HepG2 (cell line): Measurements from ENCODE around the gene AHSA1. TPM values are rescaled to one million over a fixed set of nuclear protein-coding genes. Genes with fewer than 3 reads are reported as not detected.

ENCODE experiments used
- ATAC-seq: fragments of 200-7000 bp; cut with Tn5 transposase; 3 replicates; pipeline ENCODE4 v1.9.1; 2020; ENCODE audit warnings: mild to moderate bottlenecking, moderate library complexity
- BruUV-seq: library from RNA; stranded (reverse); fragments of 400-500 nt; replicated peaks from 2 replicates; lab custom pipeline; 2021; lab: Mats Ljungman, UMichigan
- CTCF ChIA-PET: fragments of 300-600 bp; formaldehyde crosslinking; extraction: SDS; loops from one replicate; lab custom pipeline; 2021; ENCODE audit warnings: low total read pairs, inconsistent platforms, low intra/inter-chr PET ratio; lab: Yijun Ruan, JAX
- POLR2A ChIA-PET: fragments of 350-600 bp; sonication (Branson Sonifier 250); formaldehyde crosslinking; loops from one replicate; lab custom pipeline; 2020; ENCODE audit warnings: antibody characterized with exemption, inconsistent platforms; lab: Yijun Ruan, JAX
- DNase-seq: peaks from one replicate; pipeline ENCODE4 v3.0.0-alpha.2; 2015; ENCODE audit warnings: low spot score
- FAIRE-seq: peaks from 3 replicates; lab custom pipeline; 2011; peaks lifted over from hg19 to GRCh38; lab: Jason Lieb, UNC
- H2AFZ ChIP-seq: one replicate; pipeline ENCODE4 v1.6.1; 2011; ENCODE audit warnings: low read length, inconsistent platforms
- H3K27ac ChIP-seq: fragments of 300-600 bp; 3 replicates; pipeline ENCODE4 v1.8.0; 2011; ENCODE audit warnings: mixed run types, mild to moderate bottlenecking, mixed read lengths, low read length, inconsistent platforms; ENCODE audit not compliant: insufficient read depth; ENCODE audit errors: extremely low read length
- H3K27me3 ChIP-seq, 2 experiments: fragments of 200-600 bp in 1 of 2; 2 replicates in 1 of 2; 3 replicates in 1 of 2; pipeline versions ENCODE4 v1.6.0 to v1.8.0; 2011; ENCODE audit warnings: low read length in 2 of 2, mild to moderate bottlenecking in 2 of 2, moderate library complexity in 2 of 2, inconsistent platforms in 1 of 2; ENCODE audit not compliant: insufficient read depth in 2 of 2, control insufficient read depth in 1 of 2
- H3K36me3 ChIP-seq, 2 experiments: fragments of 200-600 bp in 1 of 2; replicated peaks in 1 of 2; 2 replicates in 1 of 2; 3 replicates in 1 of 2; pipeline versions ENCODE4 v1.5.1 to v1.8.0; 2011; ENCODE audit warnings: low read length in 2 of 2, inconsistent platforms in 1 of 2; ENCODE audit not compliant: insufficient read depth in 2 of 2, control insufficient read depth in 1 of 2
- H3K4me1 ChIP-seq: 2 replicates; pipeline ENCODE4 v1.5.1; 2012; ENCODE audit warnings: low read length, inconsistent platforms; ENCODE audit not compliant: insufficient read depth
- H3K4me2 ChIP-seq: 2 replicates; pipeline ENCODE4 v1.6.0; 2011; ENCODE audit warnings: low read depth, low read length, inconsistent platforms
- H3K4me3 ChIP-seq, 3 experiments: fragments of 200-600 bp in 1 of 3; sonication (generic), shearing (Covaris generic) in 1 of 3; replicated peaks in 1 of 3; 2 replicates each; pipeline ENCODE4 v1.5.1; 2011 to 2016; ENCODE audit warnings: low read length in 3 of 3, inconsistent platforms in 2 of 3, low read depth in 2 of 3, mild to moderate bottlenecking in 2 of 3, control low read depth in 1 of 3, mixed read lengths in 1 of 3; ENCODE audit not compliant: insufficient read depth in 1 of 3
- H3K79me2 ChIP-seq: one replicate; pipeline ENCODE4 v1.6.1; 2011; ENCODE audit warnings: low read length, inconsistent platforms; ENCODE audit not compliant: insufficient read depth
- H3K9ac ChIP-seq: 2 replicates; pipeline ENCODE4 v1.6.0; 2011; ENCODE audit warnings: mild to moderate bottlenecking, low read depth, low read length, inconsistent platforms; ENCODE audit not compliant: insufficient read depth
- H3K9me3 ChIP-seq: 2 replicates; pipeline ENCODE4 v1.5.1; 2012; ENCODE audit warnings: mild to moderate bottlenecking, low read length
- H4K20me1 ChIP-seq: 2 replicates; pipeline ENCODE4 v1.6.0; 2011; ENCODE audit warnings: inconsistent platforms, mild to moderate bottlenecking, low read length, moderate library complexity; ENCODE audit not compliant: insufficient read depth
- AKAP8 ChIP-seq: sonication (generic); formaldehyde crosslinking; IDR thresholded peaks from 2 replicates; pipeline ENCODE4 v1.5.1; 2020; ENCODE audit warnings: mild to moderate bottlenecking, missing genetic modification reagents
- CREB1 ChIP-seq, 2 experiments: fragments of 450-650 bp in 1 of 2; IDR thresholded peaks; 2 replicates each; pipeline ENCODE4 v1.6.1; 2016 to 2017; ENCODE audit warnings: control low read depth in 1 of 2, mild to moderate bottlenecking in 1 of 2, missing compliant biosample characterization in 1 of 2, missing genetic modification characterization in 1 of 2
- FIP1L1 ChIP-seq: fragments of 200-400 bp; formaldehyde crosslinking; IDR thresholded peaks from 2 replicates; pipeline ENCODE4 v1.6.1; 2018; ENCODE audit warnings: low read depth, mild to moderate bottlenecking, low read length, moderate library complexity, borderline replicate concordance; ENCODE audit not compliant: insufficient read depth
- GATAD1 ChIP-seq: IDR thresholded peaks from 2 replicates; pipeline ENCODE4 v1.6.1; 2016; ENCODE audit warnings: missing genetic modification reagents, missing compliant biosample characterization
- PHB2 ChIP-seq: fragments of 450-650 bp; IDR thresholded peaks from 2 replicates; pipeline ENCODE4 v1.6.1; 2018; ENCODE audit not compliant: partially characterized antibody
- RAD21 ChIP-seq: fragments of 450-650 bp; formaldehyde crosslinking; IDR thresholded peaks from 2 replicates; pipeline ENCODE4 v1.5.0; 2020; ENCODE audit warnings: mild to moderate bottlenecking
- SIN3A ChIP-seq: IDR thresholded peaks from 2 replicates; pipeline ENCODE4 v1.6.1; 2011; ENCODE audit warnings: low read depth, mild to moderate bottlenecking, control low read depth, low read length, borderline replicate concordance
- SMC3 ChIP-seq: IDR thresholded peaks from 2 replicates; pipeline ENCODE4 v1.6.1; 2011; ENCODE audit warnings: low read length, improper control_type of control experiment
- STAG1 ChIP-seq: sonication (generic); formaldehyde crosslinking; IDR thresholded peaks from 2 replicates; pipeline ENCODE4 v1.4.0; 2020; ENCODE audit warnings: missing genetic modification reagents
- THAP11 ChIP-seq: IDR thresholded peaks from 2 replicates; pipeline ENCODE4 v1.6.1; 2016; ENCODE audit warnings: missing biosample characterization, missing genetic modification reagents
- XRCC5 ChIP-seq: fragments of 200-400 bp; formaldehyde crosslinking; optimal IDR thresholded peaks from 2 replicates; pipeline ENCODE3; 2017; ENCODE audit warnings: mild to moderate bottlenecking, low read length
- ZFP90 ChIP-seq: sonication (generic); formaldehyde crosslinking; IDR thresholded peaks from 2 replicates; pipeline ENCODE4 v1.8.0; 2022; ENCODE audit warnings: missing genetic modification reagents, mild to moderate bottlenecking, inconsistent platforms, borderline replicate concordance
- ZNF224 ChIP-seq: sonication (generic); formaldehyde crosslinking; IDR thresholded peaks from 2 replicates; pipeline ENCODE4 v1.5.0; 2020; ENCODE audit warnings: mild to moderate bottlenecking, missing genetic modification reagents
- ZNF607 ChIP-seq: sonication (generic); formaldehyde crosslinking; IDR thresholded peaks from 2 replicates; pipeline ENCODE4 v1.5.1; 2020; ENCODE audit warnings: missing genetic modification reagents, mild to moderate bottlenecking, borderline replicate concordance
- ZNF841 ChIP-seq: sonication (generic); formaldehyde crosslinking; IDR thresholded peaks from 2 replicates; pipeline ENCODE4 v1.8.1; 2023; ENCODE audit warnings: missing genetic modification reagents, borderline replicate concordance
- WGBS: methylation state at CpG from one replicate; pipeline ENCODE4 v1.1.6; 2017; ENCODE audit warnings: low lambda C conversion rate; 5-methylcytosine and 5-hydroxymethylcytosine counted together
- in situ Hi-C: cut with HindIII; loops from 2 replicates; pipeline ENCODE4 v1.10.0; 2017; ENCODE audit warnings: low pct_unique_long_range_greater_than_20kb; ENCODE audit not compliant: extremely low pct_ligation_motif_present
- intact Hi-C: fragments of 100-400 bp; cut with micrococcal nuclease; formaldehyde crosslinking; loops from one replicate; pipeline ENCODE4 v1.10.0; 2022; ENCODE audit not compliant: unreplicated experiment
- polyA plus RNA-seq, 8 experiments: library from polyadenylated mRNA; depleted of rRNA in 3 of 8; stranded (reverse) in 7 of 8; unstranded in 1 of 8; fragments of >200 nt; fragmentation: Illumina TruSeq in 4 of 8; extraction: Trizol in 4 of 8; gene quantifications; 2 replicates each; pipeline versions ENCODE4 v1.2.1 to v1.2.3, GENCODE V29; 2011 to 2016; ENCODE audit warnings: low read depth in 4 of 8, missing spikeins in 1 of 8, mixed read lengths in 1 of 8; ENCODE audit not compliant: insufficient read depth in 1 of 8
- total RNA-seq, 5 experiments: library from RNA; depleted of rRNA; stranded (reverse); fragments of >200 nt; fragmentation: Illumina TruSeq; extraction: Trizol; gene quantifications; 2 replicates each; pipeline ENCODE4 v1.2.3, GENCODE V29; 2016; ENCODE audit warnings: low read depth in 1 of 5
- TF ChIP-seq, protein P1 (sequence below): sonication (generic); formaldehyde crosslinking; IDR thresholded peaks from 2 replicates; pipeline ENCODE4 v1.4.0; 2020; ENCODE audit warnings: missing genetic modification reagents, borderline replicate concordance
- TF ChIP-seq, protein P2 (sequence below): sonication (generic); formaldehyde crosslinking; IDR thresholded peaks from 2 replicates; pipeline ENCODE4 v1.5.1; 2020; ENCODE audit warnings: missing genetic modification reagents, mild to moderate bottlenecking, borderline replicate concordance

Gene AHSA1
- total and polyA plus RNA-seq, 2 of the 13 experiments (the other 11 are each of a cell fraction or from before 2014, with no cell fraction given): 113 to 241 TPM

DNA sequence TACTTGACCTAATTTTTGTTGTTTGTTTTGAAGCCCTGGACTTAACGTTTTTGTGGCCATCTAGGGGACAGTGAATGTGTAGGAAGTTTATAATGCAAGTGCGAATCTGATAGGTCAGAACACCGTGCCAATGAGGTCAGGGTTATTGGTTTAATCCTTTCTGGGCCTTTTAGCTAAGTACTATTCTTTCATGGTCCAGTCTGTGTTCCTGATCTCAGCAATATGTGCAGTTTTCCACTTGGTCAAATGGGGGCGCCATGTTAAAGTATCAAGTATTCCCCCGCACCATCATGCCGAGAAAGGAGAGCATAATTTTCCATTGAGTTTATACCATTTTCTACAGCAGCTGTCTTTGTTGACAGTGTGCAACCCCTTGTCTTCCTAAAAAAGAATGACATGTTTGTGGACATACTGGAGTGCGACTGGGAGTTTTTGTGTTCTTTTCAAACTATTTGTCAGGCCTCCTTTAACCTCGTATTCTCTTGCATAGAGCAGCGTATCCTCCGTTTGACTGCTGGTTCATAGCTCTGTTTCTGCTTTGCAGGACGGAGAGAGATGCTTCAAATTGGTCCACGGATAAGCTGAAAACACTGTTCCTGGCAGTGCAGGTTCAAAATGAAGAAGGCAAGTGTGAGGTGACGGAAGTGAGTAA is 1.3 kb downstream of the AHSA1 start:
- POLR2A ChIA-PET: interaction anchor here (0.9 to 2.7 kb wide), 8 partner anchors 9 to 156 kb away, joined by 3 to 10 read pairs (median 6); partner anchors contain the start of genes GSTZ1, ISM2, POMT2 and SAMD15
- peak; percentile 75 for DNase-seq
- H3K79me2 ChIP-seq: peaks cover 48% of the 10 kb centered on the region
- H3K4me1 ChIP-seq: peaks cover 35% of the 10 kb centered on the region
- H2AFZ ChIP-seq: no peak overlapping the region
- H3K4me2 ChIP-seq: peak overlapping the region; percentile 95
- H3K9me3 ChIP-seq: no peaks in the 10 kb centered on the region
- H3K36me3 ChIP-seq: peaks cover 29 to 42% of the 10 kb centered on the region in 2 experiments
- 44% methylated on average over 13 of the region's 13 CpGs for WGBS
- ATAC-seq: no peak
- H3K27me3 ChIP-seq: no peaks in the 10 kb centered on the region; a peak in 1 of 5 replicates
- H4K20me1 ChIP-seq: peaks cover 8% of the 10 kb centered on the region
- H3K4me3 ChIP-seq: peak overlapping the region; percentile 79 to 98 (median 90)
- CTCF ChIA-PET: interaction anchor here (0.7 to 1.8 kb wide), 2 partner anchors 9 to 93 kb away, joined by 4 to 14 read pairs; no protein-coding TSS in a partner anchor
- TSS peak; percentile 50 for BruUV-seq
- H3K27ac ChIP-seq: peak overlapping the region; percentile 88
- peak; percentile 60 for FAIRE-seq
- in situ Hi-C loops (loop anchor here (5.0 kb wide), 1 partner anchor 93 kb away; no protein-coding TSS in a partner anchor), intact Hi-C loops (loop anchor here (1.0 to 5.0 kb wide), 3 partner anchors 40 to 137 kb away; partner anchors contain the start of genes GSTZ1, ISM2 and POMT2)
- H3K9ac ChIP-seq: peak overlapping the region; percentile 89
- no peak for TF ChIP-seq AKAP8 (CRISPR knock-in tag)
- peak; percentile 58; the same call in 1 of the 2 replicates for TF ChIP-seq SMC3
- no peak for TF ChIP-seq ZFP90 (CRISPR knock-in tag)
- no peak for TF ChIP-seq CREB1 (IDR thresholded peaks at IDR 0.05)
- TF ChIP-seq CREB1 (CRISPR knock-in tag; IDR thresholded peaks at IDR 0.05): 0 out of 2 replicates have a peak, but pooled peaks have one; percentile 16
- TF ChIP-seq PHB2: no peak
- TF ChIP-seq, protein P1, sequence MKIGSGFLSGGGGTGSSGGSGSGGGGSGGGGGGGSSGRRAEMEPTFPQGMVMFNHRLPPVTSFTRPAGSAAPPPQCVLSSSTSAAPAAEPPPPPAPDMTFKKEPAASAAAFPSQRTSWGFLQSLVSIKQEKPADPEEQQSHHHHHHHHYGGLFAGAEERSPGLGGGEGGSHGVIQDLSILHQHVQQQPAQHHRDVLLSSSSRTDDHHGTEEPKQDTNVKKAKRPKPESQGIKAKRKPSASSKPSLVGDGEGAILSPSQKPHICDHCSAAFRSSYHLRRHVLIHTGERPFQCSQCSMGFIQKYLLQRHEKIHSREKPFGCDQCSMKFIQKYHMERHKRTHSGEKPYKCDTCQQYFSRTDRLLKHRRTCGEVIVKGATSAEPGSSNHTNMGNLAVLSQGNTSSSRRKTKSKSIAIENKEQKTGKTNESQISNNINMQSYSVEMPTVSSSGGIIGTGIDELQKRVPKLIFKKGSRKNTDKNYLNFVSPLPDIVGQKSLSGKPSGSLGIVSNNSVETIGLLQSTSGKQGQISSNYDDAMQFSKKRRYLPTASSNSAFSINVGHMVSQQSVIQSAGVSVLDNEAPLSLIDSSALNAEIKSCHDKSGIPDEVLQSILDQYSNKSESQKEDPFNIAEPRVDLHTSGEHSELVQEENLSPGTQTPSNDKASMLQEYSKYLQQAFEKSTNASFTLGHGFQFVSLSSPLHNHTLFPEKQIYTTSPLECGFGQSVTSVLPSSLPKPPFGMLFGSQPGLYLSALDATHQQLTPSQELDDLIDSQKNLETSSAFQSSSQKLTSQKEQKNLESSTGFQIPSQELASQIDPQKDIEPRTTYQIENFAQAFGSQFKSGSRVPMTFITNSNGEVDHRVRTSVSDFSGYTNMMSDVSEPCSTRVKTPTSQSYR (CRISPR knock-in tag): no peak
- 0 out of 2 replicates have a peak, but pooled peaks have one; percentile 20 for TF ChIP-seq ZNF607
- TF ChIP-seq FIP1L1: no peak
- TF ChIP-seq ZNF841 (CRISPR knock-in tag): no peak
- TF ChIP-seq XRCC5: peak; percentile 24
- TF ChIP-seq RAD21 (CRISPR knock-in tag): peak; percentile 38; the same call in 1 of the 2 replicates
- TF ChIP-seq ZNF224 (CRISPR knock-in tag): no peak
- 0 out of 2 replicates have a peak, but pooled peaks have one; percentile 35 for TF ChIP-seq SIN3A
- TF ChIP-seq STAG1 (CRISPR knock-in tag): peak; percentile 67
- TF ChIP-seq, protein P2, sequence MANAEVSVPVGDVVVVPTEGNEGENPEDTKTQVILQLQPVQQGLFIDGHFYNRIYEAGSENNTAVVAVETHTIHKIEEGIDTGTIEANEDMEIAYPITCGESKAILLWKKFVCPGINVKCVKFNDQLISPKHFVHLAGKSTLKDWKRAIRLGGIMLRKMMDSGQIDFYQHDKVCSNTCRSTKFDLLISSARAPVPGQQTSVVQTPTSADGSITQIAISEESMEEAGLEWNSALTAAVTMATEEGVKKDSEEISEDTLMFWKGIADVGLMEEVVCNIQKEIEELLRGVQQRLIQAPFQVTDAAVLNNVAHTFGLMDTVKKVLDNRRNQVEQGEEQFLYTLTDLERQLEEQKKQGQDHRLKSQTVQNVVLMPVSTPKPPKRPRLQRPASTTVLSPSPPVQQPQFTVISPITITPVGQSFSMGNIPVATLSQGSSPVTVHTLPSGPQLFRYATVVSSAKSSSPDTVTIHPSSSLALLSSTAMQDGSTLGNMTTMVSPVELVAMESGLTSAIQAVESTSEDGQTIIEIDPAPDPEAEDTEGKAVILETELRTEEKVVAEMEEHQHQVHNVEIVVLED (CRISPR knock-in tag): 0 out of 2 replicates have a peak, but pooled peaks have one; percentile 22
- 0 out of 2 replicates have a peak, but pooled peaks have one; percentile 25 for TF ChIP-seq THAP11 (CRISPR knock-in tag)
- no peak for TF ChIP-seq GATAD1
